GM21367 (cell line): Measurements from ENCODE around the gene OXTR.

Experiments used
- ATAC-seq: cut with Tn5 transposase; IDR thresholded peaks from one replicate; pipeline ENCODE4 v1.9.1; 2021; ENCODE audit not compliant: unreplicated experiment

Gene OXTR

GRCh38 chr3:8713901-8714759 is 55.3 kb downstream of the OXTR start:
- no peak for ATAC-seq

GRCh38 chr3:8712908-8713255 is 56.5 kb downstream of the OXTR start:
- ATAC-seq, result no peak

- ATAC-seq, result no peak
These were observed 57.1 kb downstream of the OXTR start for GRCh38 chr3:8712045-8712907.

- no peak for ATAC-seq
These were observed 59.5 kb downstream of the OXTR start for GRCh38 chr3:8709801-8710507.

- ATAC-seq, result no peak
These were observed 60.1 kb downstream of the OXTR start for GRCh38 chr3:8709287-8709686.

- no peak for ATAC-seq
These were observed 63.8 kb downstream of the OXTR start for GRCh38 chr3:8705575-8705974.

GRCh38 chr3:8702560-8702959 is 66.9 kb downstream of the OXTR start:
- no peak for ATAC-seq
